Tibial nerve (tissue), 3 donors: ENCODE results near the gene PI4K2A.
"Not testable (repeated sequence)": the region's sequence is repeated elsewhere in the genome, so short reads cannot be mapped to it uniquely, and the experiment has no call there.

Experiments
- POLR2A ChIP-seq, 2 donors: fragments of 450-650 bp; IDR thresholded peaks; one replicate each; pipeline ENCODE4 v1.6.1; 2017; ENCODE audit warnings: antibody characterized with exemption in 2 of 2, mild to moderate bottlenecking in 2 of 2, moderate library complexity in 2 of 2
- TF ChIP-seq, protein P1 (sequence below), 5 experiments: fragments of 200-600 bp in 3 of 5; fragments of 450-650 bp in 2 of 5; sonication (generic) in 3 of 5; IDR thresholded peaks; one replicate each; pipeline ENCODE4 v1.5.1; 2016 to 2019; ENCODE audit warnings: antibody characterized with exemption in 5 of 5, mild to moderate bottlenecking in 3 of 5, moderate library complexity in 2 of 5

DNA sequence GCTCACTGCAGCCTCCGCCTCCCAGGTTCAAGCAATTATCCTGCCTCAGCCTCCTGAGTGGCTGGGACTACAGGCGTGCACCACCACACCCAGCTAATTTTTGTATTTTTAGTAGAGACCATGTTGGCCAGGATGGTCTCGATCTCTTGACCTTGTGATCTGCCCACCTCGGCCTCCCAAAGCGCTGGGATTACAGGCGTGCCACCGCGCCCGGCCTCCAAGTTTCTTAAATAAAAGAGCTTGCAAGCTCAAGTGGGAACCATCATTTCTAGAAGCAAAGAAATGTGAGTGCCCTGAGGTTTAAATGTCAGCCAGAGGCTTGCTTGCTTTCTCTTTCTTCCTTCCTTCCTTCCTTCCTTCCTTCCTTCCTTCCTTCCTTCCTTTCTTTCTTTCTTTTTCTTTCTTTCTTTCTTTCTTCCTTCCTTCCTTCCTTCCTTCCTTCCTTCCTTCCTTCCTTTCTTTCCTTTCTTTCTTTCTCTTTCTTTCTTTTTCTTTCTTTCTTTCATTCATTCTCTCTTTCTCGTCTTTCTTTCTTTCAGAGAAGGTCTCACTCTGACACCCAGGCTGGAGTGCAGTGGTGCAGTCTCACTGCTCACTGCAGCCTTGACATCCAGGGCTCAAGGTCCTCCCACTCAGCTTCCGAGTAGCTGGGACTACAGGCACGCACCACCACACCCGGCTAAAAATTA lies 2.1 kb downstream of the PI4K2A start:
- not testable (repeated sequence) for TF ChIP-seq POLR2A (IDR thresholded peaks at IDR 0.05)
- TF ChIP-seq, protein P1, sequence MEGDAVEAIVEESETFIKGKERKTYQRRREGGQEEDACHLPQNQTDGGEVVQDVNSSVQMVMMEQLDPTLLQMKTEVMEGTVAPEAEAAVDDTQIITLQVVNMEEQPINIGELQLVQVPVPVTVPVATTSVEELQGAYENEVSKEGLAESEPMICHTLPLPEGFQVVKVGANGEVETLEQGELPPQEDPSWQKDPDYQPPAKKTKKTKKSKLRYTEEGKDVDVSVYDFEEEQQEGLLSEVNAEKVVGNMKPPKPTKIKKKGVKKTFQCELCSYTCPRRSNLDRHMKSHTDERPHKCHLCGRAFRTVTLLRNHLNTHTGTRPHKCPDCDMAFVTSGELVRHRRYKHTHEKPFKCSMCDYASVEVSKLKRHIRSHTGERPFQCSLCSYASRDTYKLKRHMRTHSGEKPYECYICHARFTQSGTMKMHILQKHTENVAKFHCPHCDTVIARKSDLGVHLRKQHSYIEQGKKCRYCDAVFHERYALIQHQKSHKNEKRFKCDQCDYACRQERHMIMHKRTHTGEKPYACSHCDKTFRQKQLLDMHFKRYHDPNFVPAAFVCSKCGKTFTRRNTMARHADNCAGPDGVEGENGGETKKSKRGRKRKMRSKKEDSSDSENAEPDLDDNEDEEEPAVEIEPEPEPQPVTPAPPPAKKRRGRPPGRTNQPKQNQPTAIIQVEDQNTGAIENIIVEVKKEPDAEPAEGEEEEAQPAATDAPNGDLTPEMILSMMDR (IDR thresholded peaks at IDR 0.05): not testable (repeated sequence)
